ENCODE data around the gene TTC38.

DNA sequence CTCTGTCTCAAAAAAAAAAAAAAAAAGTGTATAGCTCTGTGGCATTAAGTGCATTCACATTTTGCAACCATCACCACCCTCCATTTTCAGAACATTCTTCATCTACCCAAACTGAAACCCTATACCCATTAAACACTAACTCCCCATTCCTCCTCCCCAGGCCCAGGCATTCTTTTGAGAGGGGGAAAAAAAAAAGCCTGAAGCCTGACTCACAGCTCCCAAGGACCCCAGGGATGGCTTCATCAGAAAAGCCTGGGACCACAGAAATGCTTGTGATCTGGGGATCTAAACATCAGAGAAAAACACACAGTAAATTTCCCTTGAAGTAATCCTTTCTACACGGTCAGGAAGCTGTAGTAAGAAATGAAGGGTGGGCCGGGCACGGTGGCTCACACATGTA is 18.2 kb downstream of the TTC38 start:
- TF ChIP-seq, protein P1, sequence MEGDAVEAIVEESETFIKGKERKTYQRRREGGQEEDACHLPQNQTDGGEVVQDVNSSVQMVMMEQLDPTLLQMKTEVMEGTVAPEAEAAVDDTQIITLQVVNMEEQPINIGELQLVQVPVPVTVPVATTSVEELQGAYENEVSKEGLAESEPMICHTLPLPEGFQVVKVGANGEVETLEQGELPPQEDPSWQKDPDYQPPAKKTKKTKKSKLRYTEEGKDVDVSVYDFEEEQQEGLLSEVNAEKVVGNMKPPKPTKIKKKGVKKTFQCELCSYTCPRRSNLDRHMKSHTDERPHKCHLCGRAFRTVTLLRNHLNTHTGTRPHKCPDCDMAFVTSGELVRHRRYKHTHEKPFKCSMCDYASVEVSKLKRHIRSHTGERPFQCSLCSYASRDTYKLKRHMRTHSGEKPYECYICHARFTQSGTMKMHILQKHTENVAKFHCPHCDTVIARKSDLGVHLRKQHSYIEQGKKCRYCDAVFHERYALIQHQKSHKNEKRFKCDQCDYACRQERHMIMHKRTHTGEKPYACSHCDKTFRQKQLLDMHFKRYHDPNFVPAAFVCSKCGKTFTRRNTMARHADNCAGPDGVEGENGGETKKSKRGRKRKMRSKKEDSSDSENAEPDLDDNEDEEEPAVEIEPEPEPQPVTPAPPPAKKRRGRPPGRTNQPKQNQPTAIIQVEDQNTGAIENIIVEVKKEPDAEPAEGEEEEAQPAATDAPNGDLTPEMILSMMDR (conservative IDR thresholded peaks at IDR 0.05; ENCODE audit: low read depth, low read length): no peak
- no peak for TF ChIP-seq EZH2phosphoT487 (IDR thresholded peaks at IDR 0.05; ENCODE audit: borderline replicate concordance, low read length)

Measured in PC-3 (cell line).